ENCODE data around the gene PSMG3.

DNA sequence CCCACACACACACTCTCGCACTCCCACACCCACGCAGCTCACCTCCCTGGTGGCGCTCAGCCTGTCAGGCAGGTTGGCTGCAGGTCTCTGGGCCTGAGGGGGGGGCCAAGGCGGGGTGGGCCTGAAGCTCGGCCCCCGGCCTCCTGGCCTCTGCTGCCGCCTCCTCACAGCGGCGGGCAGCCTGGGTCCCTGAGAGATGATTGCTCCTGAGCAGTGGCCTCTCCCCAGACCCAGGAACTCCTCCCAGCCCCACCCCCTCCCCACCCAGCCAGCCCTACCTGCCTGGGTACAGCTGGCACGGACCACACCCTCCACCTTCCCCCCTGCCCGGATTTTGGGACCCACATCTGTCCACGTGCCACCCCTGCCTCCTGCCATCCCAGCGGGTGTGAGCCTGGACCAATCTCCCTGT lies 9.2 kb downstream of the PSMG3 start:
- TF ChIP-seq, protein P1, sequence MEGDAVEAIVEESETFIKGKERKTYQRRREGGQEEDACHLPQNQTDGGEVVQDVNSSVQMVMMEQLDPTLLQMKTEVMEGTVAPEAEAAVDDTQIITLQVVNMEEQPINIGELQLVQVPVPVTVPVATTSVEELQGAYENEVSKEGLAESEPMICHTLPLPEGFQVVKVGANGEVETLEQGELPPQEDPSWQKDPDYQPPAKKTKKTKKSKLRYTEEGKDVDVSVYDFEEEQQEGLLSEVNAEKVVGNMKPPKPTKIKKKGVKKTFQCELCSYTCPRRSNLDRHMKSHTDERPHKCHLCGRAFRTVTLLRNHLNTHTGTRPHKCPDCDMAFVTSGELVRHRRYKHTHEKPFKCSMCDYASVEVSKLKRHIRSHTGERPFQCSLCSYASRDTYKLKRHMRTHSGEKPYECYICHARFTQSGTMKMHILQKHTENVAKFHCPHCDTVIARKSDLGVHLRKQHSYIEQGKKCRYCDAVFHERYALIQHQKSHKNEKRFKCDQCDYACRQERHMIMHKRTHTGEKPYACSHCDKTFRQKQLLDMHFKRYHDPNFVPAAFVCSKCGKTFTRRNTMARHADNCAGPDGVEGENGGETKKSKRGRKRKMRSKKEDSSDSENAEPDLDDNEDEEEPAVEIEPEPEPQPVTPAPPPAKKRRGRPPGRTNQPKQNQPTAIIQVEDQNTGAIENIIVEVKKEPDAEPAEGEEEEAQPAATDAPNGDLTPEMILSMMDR (IDR thresholded peaks at IDR 0.05) = no peak
- TF ChIP-seq POLR2A (IDR thresholded peaks at IDR 0.05; ENCODE audit: low read depth) = no peak
- no peak for TF ChIP-seq EP300 (IDR thresholded peaks at IDR 0.05)

Measured in esophagus muscularis mucosa (tissue), 4 donors.